ENCODE data around the gene SERPINB11. TPM values are rescaled to one million over a fixed set of nuclear protein-coding genes. Genes with fewer than 3 reads are reported as not detected.
"Not testable (repeated sequence)": the region's sequence is repeated elsewhere in the genome, so short reads cannot be mapped to it uniquely, and the experiment has no call there.

Gene SERPINB11
- polyA plus RNA-seq, 10 donors = not detected

DNA sequence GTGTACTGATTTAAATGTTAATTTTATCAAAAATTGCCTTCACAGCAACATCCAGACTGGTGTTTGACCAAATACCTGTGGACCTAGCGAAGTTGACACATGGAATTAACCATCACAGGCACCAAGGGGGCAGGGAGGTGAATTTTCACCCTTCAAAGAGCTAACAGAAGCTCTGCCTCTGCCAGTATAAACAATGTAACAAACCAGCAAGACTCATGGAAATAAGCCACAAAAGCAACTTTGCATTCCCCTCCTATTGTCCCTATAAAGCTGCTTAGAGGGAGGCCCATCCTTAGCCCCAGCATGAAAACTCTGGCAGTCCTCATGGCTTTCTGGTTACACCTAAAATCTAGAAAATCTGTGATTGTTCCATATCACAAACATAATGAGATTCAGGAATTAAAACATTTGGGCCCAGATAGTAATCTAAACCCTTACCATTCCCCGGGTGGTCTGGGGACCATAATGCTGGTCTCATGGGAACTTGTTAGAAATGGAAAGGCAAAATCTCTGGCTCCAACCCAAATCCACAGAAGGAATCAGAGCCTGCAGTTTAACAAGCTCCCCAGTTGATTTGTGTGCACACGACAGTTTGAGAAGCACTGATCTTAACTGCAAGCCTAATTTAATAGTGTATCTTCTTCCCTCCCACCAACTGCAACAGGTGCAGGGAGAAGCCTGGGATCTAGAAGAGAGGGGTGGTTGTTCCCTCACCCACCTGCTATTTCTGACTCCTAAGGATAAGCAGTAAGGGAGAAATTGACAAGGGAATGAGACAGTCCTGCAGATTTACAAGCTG is 23.1 kb downstream of the SERPINB11 start:
- DNase-seq = peak in 1 of 3 donors; percentile 5

DNA sequence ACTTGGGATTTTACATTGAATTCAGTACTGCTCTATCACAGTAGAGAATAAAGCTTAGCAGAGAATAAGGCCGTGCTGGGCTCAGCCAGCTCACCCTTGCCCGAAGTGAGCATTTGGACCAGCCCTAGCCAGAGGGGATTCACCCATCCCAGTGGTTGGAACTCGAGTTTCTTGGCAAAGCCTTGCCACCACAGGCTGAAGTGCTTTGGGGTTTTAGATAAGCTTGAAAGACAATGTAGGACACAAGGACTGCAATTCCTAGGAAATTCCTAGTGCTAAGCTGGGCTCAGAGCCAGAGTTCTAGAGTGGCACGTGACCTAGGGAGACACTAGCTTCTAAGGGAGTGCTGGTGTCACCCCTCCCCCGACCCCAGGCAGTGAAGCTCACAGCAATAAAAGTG is 28.0 kb downstream of the SERPINB11 start:
- DNase-seq = no peak

DNA sequence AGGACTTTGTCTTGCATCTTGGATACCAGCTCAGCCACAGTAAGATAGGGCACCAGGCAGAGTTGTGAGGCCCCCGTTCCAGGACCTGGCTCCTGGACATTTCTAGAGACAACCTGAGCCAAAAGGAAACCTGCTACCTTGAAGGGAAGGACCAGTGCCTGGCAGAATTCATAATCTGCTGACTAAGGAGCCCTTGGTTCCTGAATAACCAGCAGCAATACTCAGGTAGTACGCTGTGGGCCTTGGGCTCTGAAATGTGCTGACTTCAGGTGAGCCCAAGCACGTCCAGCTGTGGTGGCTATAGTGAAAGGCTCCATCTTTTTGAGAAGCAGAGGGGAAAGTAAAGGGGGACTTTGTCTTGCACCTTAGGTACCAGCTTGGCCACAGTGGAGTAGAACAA is 28.5 kb downstream of the SERPINB11 start:
- no peak for DNase-seq

DNA sequence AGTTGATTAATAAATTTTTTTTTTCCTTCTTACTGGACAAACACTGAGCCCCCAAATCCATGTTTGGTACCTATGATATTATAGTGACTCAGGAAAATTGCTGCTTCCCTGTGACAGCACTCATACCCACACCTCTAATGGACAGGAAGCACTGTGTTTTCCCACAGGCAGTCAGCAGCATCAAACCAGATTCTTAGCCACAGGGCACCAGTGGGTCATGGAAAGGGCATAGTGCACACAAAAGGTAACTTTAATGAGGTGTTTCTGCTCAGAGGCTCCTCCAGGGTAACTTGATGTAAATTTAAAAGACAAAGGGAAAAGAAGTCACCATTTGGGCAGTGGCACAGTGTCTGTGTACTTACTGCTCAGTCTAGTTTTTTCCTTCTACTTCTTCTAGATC is 34.1 kb downstream of the SERPINB11 start:
- no peak for DNase-seq

DNA sequence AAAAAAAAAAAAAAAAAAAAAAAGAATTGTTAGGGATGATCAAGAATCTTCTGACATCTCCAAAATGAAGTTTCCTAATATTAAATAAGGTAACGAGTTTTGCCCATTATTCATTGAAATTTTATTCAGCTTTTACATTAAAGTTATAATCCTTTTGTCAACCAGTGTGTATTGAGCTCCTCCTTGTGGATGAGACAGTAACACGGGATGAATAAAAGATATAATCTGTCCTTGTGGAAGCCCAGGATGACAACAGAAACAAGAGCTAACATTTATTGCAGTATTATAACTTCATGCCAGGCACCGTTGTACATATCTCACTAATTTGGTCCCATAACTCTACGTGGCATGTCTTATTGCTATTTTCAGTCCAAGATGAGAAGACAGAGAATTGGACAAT is 39.0 kb downstream of the SERPINB11 start:
- peak in 2 of 3 donors; percentile 6 to 14 for DNase-seq

DNA sequence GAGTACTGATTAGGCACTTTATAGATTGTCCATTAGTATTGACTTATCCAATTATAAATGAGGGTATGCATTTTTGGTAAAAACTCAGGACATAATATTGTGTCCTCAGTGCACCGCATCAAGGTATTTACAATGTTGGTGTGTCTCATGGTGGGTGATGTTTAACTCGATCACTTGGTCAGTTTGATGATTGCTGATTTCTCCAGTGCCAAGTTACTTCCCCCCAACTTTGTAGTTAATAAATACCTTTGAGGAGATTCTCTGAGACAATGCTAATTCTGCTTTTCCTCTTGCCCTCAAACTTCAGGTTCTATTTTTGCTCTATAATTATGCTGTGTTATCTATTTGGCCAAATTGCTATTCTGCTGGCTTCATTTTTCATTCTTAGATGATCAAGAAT is 44.2 kb downstream of the SERPINB11 start:
- no peak for DNase-seq

DNA sequence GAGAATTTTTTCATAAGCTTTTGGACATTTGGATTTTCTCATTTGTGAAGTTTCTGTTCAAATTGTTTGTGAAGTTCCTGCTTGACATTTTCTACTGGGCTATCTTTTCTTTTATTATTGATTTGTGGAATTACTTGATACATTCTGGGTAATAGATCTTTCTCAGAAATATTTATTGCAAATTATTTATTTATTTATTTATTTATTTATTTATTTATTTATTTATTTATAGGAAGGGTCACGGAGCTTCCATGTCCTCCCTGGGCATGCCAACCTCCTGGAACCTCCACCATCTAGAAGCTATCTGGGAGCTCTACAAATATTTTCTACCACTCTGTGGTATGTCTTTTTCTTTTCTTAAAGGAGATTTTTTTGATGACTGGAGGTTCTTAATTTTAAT is 46.7 kb downstream of the SERPINB11 start:
- DNase-seq = no peak

DNA sequence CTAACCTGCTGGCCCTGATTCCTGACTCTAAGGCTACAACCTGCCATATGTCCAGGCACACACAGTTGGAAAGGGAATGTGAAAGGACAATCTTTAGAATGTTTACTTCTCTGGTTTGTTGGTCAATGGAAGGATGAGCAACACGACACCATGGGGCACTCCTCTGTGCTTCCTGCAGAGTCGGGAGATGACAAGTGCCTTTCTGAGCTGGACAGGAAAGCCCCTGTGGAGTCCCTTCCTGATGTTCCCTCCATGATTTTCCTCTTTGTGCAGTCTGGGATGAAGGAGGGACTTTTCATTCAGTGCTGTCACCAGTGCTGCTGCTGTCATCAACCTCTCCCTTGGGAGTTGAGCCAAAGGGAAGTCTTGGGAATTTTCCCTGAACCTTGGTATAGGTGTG is 49.9 kb downstream of the SERPINB11 start:
- DNase-seq = no peak

DNA sequence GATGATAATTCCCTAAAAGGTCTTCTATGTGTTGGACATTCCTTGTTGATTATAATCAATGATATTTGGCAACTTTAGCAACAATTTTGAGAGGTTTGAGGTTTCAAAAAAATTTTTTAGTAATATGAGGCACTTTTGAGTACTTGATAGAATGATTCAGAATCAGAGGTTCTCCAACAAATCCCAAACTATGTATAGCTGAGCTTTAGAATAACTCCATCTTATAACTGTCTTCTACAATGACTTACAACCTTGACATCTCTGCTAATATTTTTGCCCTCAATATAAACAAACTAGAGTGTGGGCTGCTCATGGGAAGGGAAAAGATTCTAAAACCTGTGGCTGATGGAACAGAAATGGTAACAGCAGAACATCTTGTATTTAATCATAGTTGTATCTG is 50.9 kb downstream of the SERPINB11 start:
- DNase-seq = no peak

DNA sequence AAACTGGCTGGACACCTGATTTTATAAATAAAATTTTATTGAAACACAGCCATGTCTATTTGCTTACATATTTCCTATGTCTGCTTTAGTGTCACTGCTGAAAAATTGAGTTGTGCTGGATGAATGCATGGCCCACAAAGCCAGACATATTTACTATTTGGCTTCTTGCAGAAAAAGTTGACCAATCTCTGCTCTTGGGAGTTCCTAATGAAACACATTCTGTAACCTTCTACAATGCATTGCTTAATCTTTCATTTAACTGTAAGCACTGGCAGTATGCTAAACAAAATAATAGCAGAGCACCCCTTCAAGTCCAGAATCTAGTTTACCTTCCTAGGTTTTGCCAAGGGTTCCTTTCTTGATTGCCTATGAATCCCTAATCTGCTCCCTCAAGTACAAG is 54.8 kb downstream of the SERPINB11 start:
- DNase-seq = peak in 1 of 3 donors; percentile 1

DNA sequence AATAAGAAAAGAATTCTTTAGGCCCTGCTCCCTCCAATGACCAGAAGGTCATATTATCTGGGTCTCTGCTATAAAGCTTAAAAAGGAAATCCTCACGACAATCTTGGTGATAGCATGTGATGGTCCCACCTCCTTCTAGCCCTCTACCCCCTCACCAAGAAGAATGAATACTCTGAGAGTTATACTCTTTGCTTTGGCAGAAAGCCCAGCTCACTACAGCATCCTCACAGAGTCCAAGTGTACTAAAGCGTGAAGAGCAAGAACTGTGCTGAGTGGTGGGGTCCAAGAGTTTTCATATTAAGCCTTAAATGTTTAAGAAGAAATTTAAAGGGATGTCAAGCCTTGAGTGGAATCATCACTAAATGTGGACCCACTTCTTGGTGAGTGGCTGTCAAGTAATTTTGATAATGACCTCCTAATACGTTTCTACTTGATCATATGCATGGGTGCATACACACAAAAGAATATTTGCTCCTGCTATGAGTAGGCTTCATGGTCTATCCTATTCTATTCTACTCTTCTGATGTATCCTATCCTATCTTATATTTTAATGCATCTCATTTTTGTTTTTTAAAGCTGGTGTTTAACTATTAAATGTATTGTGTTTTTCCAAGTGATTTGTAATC is 56.0 kb downstream of the SERPINB11 start:
- DNase-seq = no peak

DNA sequence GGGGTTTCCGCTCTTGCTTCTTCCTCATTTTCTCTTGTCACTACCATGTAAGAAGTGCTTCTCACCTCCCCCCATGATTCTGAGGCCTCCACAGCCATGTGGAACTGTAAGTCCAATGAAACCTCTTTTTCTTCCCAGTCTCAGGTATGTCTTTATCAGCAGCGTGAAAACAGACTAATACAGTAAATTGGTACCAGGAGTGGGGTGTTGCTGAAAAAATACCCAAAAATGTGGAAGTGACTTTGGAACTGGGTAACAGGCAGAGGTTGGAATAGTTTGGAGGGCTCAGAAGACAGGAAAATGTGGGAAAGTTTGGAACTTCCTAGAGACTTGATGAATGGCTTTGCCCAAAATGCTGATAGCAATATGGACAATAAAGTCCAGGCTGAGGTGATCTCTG is 57.0 kb downstream of the SERPINB11 start:
- not testable (repeated sequence) for DNase-seq

DNA sequence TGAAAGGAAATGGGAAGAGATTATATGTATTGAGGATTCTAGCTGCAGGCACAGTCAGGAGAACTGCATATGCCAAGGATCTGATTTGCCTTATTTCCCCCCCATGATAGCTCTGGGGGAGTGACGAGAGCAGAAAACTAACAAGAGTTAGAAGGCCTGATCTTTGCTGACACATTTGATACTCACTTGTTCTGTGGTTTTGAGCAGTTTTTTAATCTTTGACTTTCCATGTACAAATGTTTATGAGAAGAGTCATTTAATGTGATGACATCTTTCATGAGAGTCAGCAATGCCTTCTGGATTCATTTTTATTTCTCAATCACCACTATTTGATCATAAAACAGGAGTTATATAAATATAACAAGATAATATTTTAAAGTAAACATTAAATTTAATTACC is 59.8 kb downstream of the SERPINB11 start:
- peak in 1 of 3 donors; percentile 71 for DNase-seq

DNA sequence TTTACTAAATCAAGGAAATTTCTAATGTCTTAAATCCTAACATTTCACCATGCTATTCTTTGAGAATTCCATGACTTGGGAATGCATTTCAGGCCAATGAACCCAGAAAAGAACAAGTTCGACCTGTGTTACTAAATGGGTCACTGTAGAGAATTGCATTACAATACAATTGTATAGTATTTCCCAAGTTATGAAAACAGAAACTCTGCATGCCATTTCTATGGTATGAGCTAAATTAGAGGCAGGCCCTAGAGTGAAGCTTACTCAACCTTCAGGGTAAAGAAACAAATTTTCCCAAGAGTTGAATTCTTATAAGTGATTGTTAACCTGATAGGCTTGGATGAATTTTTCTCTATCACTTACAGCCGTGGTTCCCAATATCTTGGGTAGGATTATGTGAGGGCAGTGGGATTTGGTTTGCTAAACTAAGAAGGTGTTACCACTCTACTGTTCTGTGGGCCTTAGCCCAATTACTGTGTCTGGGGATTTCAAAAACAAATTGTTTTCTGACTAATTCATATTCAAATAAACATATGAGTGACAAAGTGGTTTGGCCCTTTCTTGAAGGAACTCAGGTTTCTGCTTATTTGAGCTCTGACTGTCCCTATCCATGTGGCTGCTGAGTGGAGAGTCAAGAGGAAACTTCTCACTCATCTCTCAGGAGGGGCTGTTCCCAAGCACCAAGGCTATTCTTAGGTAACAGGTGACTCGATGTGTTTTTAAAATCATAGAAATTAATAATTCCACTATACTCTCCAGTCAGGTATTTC is 61.3 kb downstream of the SERPINB11 start:
- DNase-seq = no peak

DNA sequence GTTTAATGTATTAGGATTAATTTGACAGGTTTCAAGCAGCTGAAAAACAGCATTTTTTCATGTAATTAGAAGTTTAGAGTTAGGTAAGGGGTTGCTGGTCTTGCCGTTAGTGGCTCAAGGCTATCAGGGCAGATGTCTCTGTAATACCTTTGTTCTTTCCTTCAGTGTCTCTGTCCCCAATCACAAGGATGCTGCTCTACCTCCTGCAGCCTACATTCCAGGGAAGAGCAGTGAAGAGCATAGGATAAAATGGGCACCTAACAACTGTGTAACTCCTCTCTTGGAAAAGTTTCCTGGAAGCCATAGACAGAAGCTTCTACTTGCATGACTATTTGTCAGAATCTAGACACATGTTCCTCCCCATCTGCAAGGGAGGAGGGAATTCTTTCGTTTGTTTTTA is 63.1 kb downstream of the SERPINB11 start:
- DNase-seq = no peak

Other genes with a start within 250 kb of the SERPINB11 start
- 1 to 10 TPM in 2 of 10 donors, not detected in 8; 5.6 to 9.8 TPM for gene SERPINB5, start 226.0 kb upstream of the SERPINB11 start, polyA plus RNA-seq (ENCODE audit: insufficient read length in 10 of 10)
- 1 to 10 TPM in 1 of 10 donors, under 1 TPM in 9; 0.35 to 1.8 (median 0.57) TPM for gene SERPINB12, start 160.6 kb upstream of the SERPINB11 start, polyA plus RNA-seq (ENCODE audit: insufficient read length in 10 of 10)
- gene SERPINB13, start 115.6 kb upstream of the SERPINB11 start, polyA plus RNA-seq (ENCODE audit: insufficient read length in 10 of 10) = 1 to 10 TPM in 2 of 10 donors, under 1 TPM in 1, not detected in 7; 0.08 to 4.6 (median 4.0) TPM
- gene SERPINB4, start 58.7 kb upstream of the SERPINB11 start, polyA plus RNA-seq (ENCODE audit: insufficient read length in 10 of 10) = 1 to 10 TPM in 1 of 10 donors, under 1 TPM in 1, not detected in 8; 0.18 to 3.9 TPM
- gene SERPINB3, start 41.1 kb upstream of the SERPINB11 start, polyA plus RNA-seq (ENCODE audit: insufficient read length in 10 of 10) = 1 to 10 TPM in 1 of 10 donors, under 1 TPM in 1, not detected in 8; 0.57 to 4.3 TPM
- gene SERPINB7, start 72.5 kb downstream of the SERPINB11 start, polyA plus RNA-seq (ENCODE audit: insufficient read length in 10 of 10) = 1 to 10 TPM in 2 of 10 donors, not detected in 8; 2.1 to 7.3 TPM
- 10 to 100 TPM in 1 of 10 donors, 1 to 10 TPM in 1, under 1 TPM in 5, not detected in 3; 0.13 to 14.1 (median 0.23) TPM for gene SERPINB2, start 184.7 kb downstream of the SERPINB11 start, polyA plus RNA-seq (ENCODE audit: insufficient read length in 10 of 10)
- gene SERPINB10, start 205.0 kb downstream of the SERPINB11 start, polyA plus RNA-seq (ENCODE audit: insufficient read length in 10 of 10) = 1 to 10 TPM in 1 of 10 donors, under 1 TPM in 4, not detected in 5; 0.09 to 1.5 (median 0.24) TPM
- gene HMSD, start 246.3 kb downstream of the SERPINB11 start, polyA plus RNA-seq (ENCODE audit: insufficient read length in 10 of 10) = 1 to 10 TPM in 1 of 10 donors, under 1 TPM in 3, not detected in 6; 0.09 to 1.5 (median 0.50) TPM